NCI-H510A treated with DMSO at 0.1 percent for 48 hours (cell line): ENCODE results near the gene REEP1.
A peak's percentile ranks its signal among the peaks of the same experiment; 100 is the strongest.

Experiments used
- DNase-seq: peaks from one replicate; lab custom pipeline; 2025; lab: John Stamatoyannopoulos, UW

The REEP1 gene

DNA sequence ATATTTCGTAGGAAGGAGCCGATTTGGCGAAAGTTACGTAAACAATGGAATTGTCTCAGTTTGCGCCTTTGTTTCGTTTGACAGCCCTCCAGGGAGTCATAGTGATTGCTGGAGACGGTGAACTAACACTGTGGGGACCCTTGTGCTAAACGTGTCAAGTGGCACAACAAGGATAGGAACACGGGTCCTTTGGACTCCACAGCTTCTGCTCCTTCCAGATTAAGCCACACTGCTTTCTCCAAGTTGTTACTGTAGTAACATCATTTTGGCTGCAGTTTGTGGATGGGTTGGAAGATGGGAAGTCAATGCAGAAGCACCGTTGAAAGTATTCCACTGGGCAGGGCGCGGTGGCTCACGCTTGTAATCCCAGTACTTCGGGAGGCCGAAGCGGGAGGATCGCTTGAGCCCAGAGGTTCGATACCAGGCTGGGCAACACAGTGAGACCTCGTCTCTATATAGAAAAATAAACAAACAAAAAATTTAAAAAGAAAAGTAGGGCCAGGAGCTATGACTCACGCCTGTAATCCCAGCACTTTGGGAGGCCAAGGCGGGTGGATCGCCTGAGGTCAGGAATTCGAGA is 141.5 kb downstream of the REEP1 start:
- DNase-seq, result no peak

DNA sequence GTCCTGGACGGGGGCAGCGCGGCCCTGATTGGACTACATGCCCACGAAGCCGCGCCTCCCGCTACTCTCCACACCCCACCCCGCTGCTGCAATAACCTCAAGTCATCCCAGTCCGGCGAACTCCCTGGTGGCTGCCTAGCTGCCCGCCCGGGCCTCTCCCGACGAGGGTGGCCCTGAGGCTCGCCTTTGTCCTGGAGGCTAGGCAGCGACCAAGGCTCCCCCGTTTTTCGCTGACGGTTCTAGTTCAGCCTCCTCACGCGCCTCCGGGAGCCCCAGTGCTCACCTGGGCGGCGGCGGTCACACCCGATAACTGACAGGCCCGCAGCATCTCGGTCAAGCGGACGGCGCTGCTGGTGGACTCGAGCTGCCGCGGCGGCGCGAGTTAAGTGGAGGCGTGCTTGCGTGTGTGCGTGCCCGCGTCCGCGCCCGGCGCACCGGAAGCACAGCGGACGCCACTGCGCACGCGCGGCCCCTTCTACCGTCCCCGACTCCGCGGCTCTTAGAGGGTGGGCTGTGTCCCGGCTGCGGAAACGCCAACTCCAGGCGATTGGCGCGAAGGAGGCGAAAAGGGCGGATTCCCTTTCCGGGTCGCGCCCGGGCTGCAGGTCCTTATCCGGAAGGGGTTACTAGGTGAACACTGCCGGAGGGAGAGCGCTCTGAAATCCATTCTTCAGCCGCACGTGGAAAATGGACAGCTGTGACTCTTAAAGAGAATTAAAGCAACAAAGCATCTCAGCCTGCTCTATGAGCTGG is 142.2 kb downstream of the REEP1 start, which contains the start of gene IMMT:
IMMT (minus strand) TSS at position 408 of the 753 bp plus-strand sequence; CDS start at position 328, 80 bp downstream.
- DNase-seq, result peak; percentile 97

DNA sequence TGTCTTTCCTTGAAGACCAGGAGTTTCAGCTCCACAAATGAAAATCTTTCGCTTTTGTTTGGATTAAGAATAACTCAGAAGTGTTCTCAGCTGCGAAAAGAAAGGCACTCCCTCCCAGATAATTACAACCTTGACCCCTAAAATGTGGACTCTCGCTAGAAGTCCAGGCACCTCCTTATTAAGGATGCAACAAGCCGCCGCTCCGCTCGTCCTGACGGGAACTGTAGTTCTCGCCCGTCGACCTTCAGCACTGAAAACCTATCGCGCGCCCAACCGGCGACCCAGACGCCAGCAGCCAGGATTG is 142.7 kb downstream of the REEP1 start:
- DNase-seq, result peak; percentile 95

DNA sequence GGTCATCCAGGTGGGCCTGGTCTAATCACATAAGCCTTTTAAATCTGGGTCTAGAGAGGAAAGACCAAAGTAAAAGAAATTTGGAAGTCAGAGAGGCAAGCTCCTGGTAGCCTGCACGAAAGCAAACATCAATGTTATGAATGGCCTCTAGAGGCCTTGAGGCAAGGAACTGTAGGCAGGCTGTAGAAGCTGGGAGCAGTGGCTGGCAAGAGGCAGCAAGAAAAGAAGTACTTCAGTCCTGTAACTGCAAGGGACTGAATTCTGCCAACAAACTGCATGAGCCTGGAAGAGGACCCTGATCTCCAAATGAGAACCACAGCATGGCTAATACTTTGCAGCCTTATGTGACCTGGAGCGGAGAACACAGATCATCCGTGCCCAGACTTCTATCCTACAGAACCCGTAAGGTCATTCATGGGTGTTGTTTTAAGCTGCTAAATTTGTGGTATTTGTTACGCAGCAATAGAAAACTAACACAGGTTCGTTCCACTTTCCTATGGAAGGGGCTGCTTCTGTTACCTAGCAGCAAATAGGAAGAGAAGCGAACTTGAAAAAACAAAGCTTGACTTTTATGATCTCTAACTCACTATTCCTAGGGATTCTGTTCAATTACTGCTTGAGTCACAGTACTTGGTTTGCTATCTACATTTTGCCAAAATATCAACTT is 143.4 kb downstream of the REEP1 start:
- DNase-seq, result no peak

DNA sequence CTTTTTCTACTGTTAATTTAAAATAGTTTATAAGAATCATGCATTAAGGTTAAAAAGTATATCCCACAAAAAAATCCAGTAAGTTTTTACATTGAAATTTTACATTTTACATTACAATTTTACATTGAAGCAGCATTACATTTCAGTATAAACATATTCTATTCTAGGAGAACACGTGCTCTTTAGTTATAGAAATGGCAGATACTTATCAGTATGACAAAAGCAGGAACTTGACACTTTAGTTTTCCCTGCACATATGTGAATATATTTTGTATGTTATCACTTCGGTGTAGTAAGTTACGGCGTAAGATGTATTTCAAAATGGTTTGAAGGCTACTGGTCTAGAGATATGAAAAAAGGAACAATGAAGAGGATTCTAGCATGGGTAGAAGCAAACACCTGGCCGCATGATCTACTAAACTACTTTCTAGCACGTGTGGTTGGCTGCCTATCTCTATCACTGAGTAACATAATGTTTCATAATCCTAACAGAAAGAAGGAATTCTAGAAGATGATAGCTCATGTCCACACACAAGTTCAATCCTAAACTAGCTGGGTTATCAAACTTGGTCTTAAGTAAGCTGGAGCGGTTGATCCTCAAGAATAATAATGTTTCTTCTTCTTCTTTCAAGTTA is 147.5 kb downstream of the REEP1 start:
- DNase-seq, result no peak

DNA sequence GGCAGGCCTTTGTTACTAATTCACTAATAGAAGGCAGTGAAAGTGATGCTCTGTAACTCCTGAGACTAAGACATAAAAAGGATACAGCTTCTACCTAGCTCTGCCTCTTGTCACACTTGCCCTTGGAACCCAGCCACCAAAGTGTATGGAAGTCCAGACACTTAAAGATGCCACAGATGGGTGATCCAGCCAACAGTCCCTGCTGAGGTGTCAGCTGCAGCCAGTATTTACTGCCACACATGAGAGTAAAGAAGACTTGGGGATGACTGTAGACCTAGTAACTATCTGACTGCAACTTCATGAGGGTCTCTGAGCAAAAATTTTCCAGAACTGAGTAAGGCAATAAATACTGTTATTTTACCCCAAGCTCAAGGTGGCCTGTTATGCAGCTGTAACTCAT is 151.0 kb downstream of the REEP1 start:
- DNase-seq, result no peak

DNA sequence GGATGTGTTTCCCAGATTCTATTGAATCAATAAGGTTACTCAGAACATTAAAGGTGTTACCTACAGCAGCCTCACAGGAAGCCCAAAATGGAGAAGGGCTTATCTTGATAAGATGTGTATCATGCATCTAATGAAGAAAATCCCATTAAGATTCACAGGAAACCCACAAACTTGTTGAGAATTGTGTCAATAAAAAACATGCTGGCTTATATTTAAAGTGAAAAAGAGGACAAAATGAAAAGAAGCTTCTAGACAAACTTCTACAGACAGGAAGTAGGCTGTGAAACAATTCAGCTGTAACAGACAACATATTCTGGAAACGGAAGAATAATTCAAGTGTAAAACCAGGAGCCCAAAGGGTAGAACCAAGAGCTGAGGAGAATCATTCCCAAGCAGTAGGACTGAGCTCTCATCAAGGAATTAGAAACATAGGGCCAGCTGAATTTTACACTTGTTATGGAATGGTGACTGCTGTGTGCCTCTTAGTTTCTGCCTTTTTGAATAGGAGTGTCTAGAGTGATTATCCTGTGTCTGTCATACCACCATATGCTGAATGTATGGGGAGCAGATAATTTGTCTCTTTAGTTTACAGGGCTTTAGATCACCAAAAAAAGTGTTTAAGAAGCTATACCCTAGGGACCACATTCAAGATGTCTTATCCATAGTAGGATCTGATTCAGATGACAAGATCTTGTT is 151.8 kb downstream of the REEP1 start:
- DNase-seq, result no peak

DNA sequence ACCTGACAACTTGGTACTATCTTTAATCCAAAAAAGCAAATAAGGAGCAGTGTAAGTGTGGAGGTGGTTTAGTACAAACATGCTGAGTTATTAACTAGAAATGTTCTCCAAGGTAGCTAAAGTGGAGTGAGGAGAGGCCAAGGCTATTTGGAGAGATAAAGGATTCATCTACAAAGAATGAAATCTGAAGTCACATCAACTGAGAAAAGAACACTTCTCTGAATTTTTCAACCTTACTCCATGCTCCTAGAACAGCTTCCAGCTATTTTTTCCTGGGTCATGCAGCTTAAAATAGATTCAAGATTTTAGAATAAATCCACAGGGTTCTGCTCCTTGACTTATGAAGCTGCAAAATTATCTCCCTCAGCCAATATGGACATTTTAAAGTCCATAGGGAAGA is 160.8 kb downstream of the REEP1 start:
- DNase-seq, result no peak

DNA sequence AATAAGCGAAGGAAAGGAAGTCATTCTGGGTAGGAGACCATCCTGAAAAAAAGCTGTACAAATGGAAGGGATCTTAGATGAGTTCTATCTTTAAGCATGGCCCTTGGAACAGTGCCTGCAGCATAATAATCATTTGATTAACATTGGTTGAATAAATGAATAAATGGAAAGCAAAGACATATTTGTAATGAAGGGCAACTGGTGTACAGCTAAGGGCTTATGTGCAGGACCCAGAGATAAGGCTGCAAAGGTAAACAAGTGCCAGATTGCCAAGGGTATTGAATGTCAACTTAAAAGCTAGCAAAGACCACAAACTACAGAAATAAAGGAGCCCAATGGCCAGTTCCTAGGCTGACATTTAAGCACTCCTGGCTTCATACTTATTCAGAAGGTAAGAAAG is 161.6 kb downstream of the REEP1 start:
- no peak for DNase-seq

DNA sequence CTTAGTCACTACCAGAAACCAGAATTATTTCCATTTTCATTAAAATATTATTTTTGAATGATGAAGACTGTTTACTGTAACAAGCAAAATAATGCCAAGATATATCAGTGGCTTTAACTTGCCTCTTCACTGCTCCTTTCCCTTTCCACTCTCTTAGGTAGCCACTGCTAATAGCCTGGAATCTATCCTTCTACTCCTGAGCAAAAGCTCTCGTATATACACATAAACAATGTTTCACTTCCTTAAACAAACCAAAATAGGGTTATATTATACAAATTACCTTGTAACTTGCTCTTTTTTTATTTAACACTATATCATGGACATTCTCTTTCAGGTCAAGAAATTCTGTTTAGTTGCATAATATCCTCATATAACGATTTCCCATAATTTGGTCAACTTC is 163.0 kb downstream of the REEP1 start:
- no peak for DNase-seq

DNA sequence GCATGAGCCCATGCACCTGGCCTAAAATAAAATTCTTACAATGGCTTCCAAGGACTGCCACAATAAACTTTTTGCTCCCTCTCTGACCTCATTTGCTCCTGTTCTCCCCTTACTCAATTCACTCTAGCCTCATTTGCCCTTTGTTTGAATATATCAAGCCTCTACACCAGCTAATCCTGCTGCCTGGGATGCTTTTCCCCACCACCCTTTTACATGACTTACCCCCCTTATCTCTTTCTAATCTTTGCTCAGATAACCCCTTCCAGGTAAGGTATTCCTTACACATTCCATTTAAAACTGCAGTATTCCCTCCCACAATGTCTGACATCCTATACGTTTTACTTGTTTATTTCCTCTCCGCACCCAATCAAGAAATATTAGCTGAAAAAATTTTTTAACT is 164.8 kb downstream of the REEP1 start:
- no peak for DNase-seq

DNA sequence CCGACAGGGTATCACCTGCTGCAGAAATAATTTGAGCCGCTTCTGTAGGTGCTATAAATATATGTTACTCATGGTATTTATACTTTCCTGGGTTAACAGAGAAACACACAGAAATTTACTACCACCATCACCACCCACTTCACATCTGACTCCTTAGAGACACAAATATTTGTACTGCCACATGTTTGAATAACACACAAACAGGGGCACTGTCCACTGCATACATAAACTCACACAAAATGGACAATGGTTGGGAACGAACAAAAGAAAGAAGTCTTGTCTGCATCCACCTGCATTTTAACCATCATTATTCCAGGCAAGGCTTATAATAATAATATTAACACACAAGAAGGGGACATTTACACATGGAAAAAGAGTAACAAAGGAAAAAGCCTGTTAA is 166.1 kb downstream of the REEP1 start:
- no peak for DNase-seq

DNA sequence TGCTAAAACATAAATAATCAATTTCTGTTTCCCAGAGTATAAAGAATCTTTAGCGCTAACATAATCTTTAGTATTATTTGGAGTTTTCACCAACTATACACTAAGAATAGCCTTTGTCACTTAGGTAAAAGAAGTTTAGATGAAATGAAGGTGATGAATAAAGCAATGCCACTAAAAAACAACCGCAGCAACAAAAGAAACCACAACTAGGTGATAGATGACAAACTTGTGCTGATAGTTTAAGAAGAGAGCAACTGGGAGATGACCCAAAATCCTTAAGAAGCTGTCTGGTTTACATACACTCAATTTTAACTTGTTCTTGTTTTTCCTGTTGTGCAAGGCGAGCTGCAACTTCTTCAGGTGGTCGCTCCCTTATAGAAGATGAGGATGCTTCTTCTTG is 167.0 kb downstream of the REEP1 start:
- DNase-seq, result no peak
